GM12878 (cell line): ENCODE data around the gene PPP1R14D.

Experiments
- BRCA1 ChIP-seq: IDR thresholded peaks from 2 replicates; pipeline ENCODE4 v1.6.1; 2011; ENCODE audit warnings: low read depth, low read length, improper control_type of control experiment
- CEBPB ChIP-seq, 2 experiments: fragments of 150-350 bp in 1 of 2; IDR thresholded peaks; 2 replicates each; pipeline ENCODE4 v1.6.1; 2012 to 2014; ENCODE audit warnings: low read depth in 2 of 2, low read length in 2 of 2, borderline replicate concordance in 1 of 2, inconsistent platforms in 1 of 2
- FOXK2 ChIP-seq: fragments of 450-650 bp; IDR thresholded peaks from 2 replicates; pipeline ENCODE4 v1.6.1; 2017; ENCODE audit warnings: mild to moderate bottlenecking, moderate library complexity
- KDM1A ChIP-seq: fragments of 200-600 bp; sonication (generic); IDR thresholded peaks from 2 replicates; pipeline ENCODE4 v1.6.1; 2016; ENCODE audit warnings: borderline replicate concordance
- LARP7 ChIP-seq: fragments of 450-650 bp; IDR thresholded peaks from 2 replicates; pipeline ENCODE4 v1.6.1; 2017; ENCODE audit warnings: mild to moderate bottlenecking
- MEF2B ChIP-seq: fragments of 450-650 bp; IDR thresholded peaks from 2 replicates; pipeline ENCODE4 v1.6.1; 2018; ENCODE audit warnings: mild to moderate bottlenecking, moderate library complexity; ENCODE audit not compliant: partially characterized antibody, poor library complexity, severe bottlenecking
- MTA3 ChIP-seq: IDR thresholded peaks from 2 replicates; pipeline ENCODE4 v1.6.1; 2012; ENCODE audit warnings: low read length, inconsistent platforms, borderline replicate concordance
- PAX5 ChIP-seq: IDR thresholded peaks from 2 replicates; pipeline ENCODE4 v1.6.1; 2011; ENCODE audit warnings: low read depth, low read length, borderline replicate concordance
- POLR2AphosphoS5 ChIP-seq: IDR thresholded peaks from 2 replicates; pipeline ENCODE4 v1.6.1; 2011; ENCODE audit warnings: mild to moderate bottlenecking, low read length, inconsistent platforms
- TCF12 ChIP-seq: IDR thresholded peaks from 2 replicates; pipeline ENCODE4 v1.6.1; 2011; ENCODE audit warnings: low read depth, mild to moderate bottlenecking, low read length
- ZSCAN29 ChIP-seq: fragments of 450-650 bp; IDR thresholded peaks from 2 replicates; pipeline ENCODE4 v1.6.1; 2017; ENCODE audit warnings: mild to moderate bottlenecking, moderate library complexity
- TF ChIP-seq, protein P1 (sequence below), 3 experiments: IDR thresholded peaks in 2 of 3; conservative IDR thresholded peaks in 1 of 3; 2 replicates each; pipeline ENCODE4 v1.5.1; 2011; ENCODE audit warnings: low read depth in 3 of 3, low read length in 3 of 3, mild to moderate bottlenecking in 3 of 3, control low read depth in 2 of 3, moderate library complexity in 2 of 3, inconsistent platforms in 1 of 3, mixed read lengths in 1 of 3; ENCODE audit not compliant: control insufficient read depth in 2 of 3, insufficient read depth in 1 of 3; ENCODE audit errors: extremely low read depth in 1 of 3
- TF ChIP-seq, protein P2 (sequence below): IDR thresholded peaks from 2 replicates; pipeline ENCODE4 v1.6.1; 2012; ENCODE audit warnings: low read length, inconsistent platforms
- TF ChIP-seq, protein P3 (sequence below): fragments of 450-650 bp; formaldehyde crosslinking; IDR thresholded peaks from 2 replicates; pipeline ENCODE4 v1.4.0; 2022; ENCODE audit warnings: mild to moderate bottlenecking, moderate library complexity

DNA sequence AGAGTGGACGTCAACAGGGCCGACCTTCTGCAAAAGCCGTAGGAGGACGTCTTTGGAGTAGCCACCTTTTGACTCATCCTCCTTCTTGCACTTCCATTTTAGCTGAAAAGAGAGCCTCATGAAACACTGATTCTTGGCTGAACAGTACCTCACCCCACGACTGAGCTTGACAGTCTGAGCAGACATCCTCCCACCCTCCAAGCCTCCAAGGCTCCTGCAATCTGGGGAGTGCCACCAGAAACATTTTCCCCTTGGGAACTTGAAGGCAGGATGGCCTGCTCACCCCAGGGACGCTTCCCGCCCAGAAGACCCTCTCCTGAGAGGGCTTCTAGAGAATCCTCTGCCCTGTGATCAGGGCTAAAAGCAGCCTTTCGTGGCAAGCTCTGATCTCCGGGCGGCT is 53.5 kb downstream of the PPP1R14D start:
- TF ChIP-seq KDM1A, result no peak
- TF ChIP-seq CEBPB (IDR thresholded peaks at IDR 0.05; ENCODE audit: borderline replicate concordance in 1 of 2, low read depth in 2 of 2, low read length in 2 of 2), result no peak
- no peak for TF ChIP-seq FOXK2
- no peak for TF ChIP-seq ZSCAN29
- TF ChIP-seq, protein P1, sequence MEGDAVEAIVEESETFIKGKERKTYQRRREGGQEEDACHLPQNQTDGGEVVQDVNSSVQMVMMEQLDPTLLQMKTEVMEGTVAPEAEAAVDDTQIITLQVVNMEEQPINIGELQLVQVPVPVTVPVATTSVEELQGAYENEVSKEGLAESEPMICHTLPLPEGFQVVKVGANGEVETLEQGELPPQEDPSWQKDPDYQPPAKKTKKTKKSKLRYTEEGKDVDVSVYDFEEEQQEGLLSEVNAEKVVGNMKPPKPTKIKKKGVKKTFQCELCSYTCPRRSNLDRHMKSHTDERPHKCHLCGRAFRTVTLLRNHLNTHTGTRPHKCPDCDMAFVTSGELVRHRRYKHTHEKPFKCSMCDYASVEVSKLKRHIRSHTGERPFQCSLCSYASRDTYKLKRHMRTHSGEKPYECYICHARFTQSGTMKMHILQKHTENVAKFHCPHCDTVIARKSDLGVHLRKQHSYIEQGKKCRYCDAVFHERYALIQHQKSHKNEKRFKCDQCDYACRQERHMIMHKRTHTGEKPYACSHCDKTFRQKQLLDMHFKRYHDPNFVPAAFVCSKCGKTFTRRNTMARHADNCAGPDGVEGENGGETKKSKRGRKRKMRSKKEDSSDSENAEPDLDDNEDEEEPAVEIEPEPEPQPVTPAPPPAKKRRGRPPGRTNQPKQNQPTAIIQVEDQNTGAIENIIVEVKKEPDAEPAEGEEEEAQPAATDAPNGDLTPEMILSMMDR (IDR thresholded peaks at IDR 0.05 in 2 of 3, conservative IDR thresholded peaks at IDR 0.05 in 1 of 3; ENCODE audit: control insufficient read depth in 2 of 3, extremely low read depth in 1 of 3, insufficient read depth in 1 of 3, low read depth in 3 of 3, low read length in 3 of 3), result no peak
- no peak for TF ChIP-seq PAX5
- TF ChIP-seq POLR2AphosphoS5, result no peak
- TF ChIP-seq, protein P2, sequence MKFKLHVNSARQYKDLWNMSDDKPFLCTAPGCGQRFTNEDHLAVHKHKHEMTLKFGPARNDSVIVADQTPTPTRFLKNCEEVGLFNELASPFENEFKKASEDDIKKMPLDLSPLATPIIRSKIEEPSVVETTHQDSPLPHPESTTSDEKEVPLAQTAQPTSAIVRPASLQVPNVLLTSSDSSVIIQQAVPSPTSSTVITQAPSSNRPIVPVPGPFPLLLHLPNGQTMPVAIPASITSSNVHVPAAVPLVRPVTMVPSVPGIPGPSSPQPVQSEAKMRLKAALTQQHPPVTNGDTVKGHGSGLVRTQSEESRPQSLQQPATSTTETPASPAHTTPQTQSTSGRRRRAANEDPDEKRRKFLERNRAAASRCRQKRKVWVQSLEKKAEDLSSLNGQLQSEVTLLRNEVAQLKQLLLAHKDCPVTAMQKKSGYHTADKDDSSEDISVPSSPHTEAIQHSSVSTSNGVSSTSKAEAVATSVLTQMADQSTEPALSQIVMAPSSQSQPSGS, result no peak
- no peak for TF ChIP-seq MTA3
- no peak for TF ChIP-seq MEF2B
- TF ChIP-seq TCF12, result no peak
- TF ChIP-seq BRCA1, result no peak
- TF ChIP-seq LARP7, result no peak
- TF ChIP-seq, protein P3, sequence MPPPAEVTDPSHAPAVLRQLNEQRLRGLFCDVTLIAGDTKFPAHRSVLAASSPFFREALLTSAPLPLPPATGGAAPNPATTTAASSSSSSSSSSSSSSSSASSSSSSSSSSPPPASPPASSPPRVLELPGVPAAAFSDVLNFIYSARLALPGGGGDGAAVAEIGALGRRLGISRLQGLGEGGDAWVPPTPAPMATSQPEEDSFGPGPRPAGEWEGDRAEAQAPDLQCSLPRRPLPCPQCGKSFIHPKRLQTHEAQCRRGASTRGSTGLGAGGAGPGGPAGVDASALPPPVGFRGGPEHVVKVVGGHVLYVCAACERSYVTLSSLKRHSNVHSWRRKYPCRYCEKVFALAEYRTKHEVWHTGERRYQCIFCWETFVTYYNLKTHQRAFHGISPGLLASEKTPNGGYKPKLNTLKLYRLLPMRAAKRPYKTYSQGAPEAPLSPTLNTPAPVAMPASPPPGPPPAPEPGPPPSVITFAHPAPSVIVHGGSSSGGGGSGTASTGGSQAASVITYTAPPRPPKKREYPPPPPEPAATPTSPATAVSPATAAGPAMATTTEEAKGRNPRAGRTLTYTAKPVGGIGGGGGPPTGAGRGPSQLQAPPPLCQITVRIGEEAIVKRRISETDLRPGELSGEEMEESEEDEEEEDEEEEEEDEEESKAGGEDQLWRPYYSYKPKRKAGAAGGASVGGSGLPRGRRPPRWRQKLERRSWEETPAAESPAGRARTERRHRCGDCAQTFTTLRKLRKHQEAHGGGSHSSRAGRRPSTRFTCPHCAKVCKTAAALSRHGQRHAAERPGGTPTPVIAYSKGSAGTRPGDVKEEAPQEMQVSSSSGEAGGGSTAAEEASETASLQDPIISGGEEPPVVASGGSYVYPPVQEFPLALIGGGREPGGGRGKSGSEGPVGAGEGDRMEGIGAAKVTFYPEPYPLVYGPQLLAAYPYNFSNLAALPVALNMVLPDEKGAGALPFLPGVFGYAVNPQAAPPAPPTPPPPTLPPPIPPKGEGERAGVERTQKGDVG, result no peak
